Natural killer cell (primary cell): ENCODE results near the gene CPLX4. TPM values are rescaled to one million over a fixed set of nuclear protein-coding genes. Genes with fewer than 3 reads are reported as not detected.
A peak's percentile ranks its signal among the peaks of the same experiment; 100 is the strongest.

Experiments used
- ATAC-seq, 3 donors: fragments of 150-1000 bp in 2 of 3; fragments of 200-7000 bp in 1 of 3; cut with Tn5 transposase; 1 replicate in 1 of 3; 2 replicates in 2 of 3; pipeline ENCODE4 v1.10.0; 2021; ENCODE audit warnings: mild to moderate bottlenecking in 2 of 3, moderate library complexity in 2 of 3
- DNase-seq, 2 donors: peaks; one replicate each; pipeline versions ENCODE4 v3.0.0 to v3.0.0-alpha.2; 2013 to 2021; ENCODE audit warnings: mixed read lengths in 1 of 2
- H3K27ac ChIP-seq: one replicate; pipeline ENCODE4 v1.5.1; 2013; ENCODE audit warnings: mild to moderate bottlenecking, low read length
- H3K27me3 ChIP-seq: one replicate; pipeline ENCODE4 v1.6.1; 2013; ENCODE audit warnings: low read length; ENCODE audit not compliant: control insufficient read depth, insufficient read depth
- H3K36me3 ChIP-seq: one replicate; pipeline ENCODE4 v1.6.1; 2013; ENCODE audit warnings: low read length; ENCODE audit not compliant: control insufficient read depth, insufficient read depth
- H3K4me1 ChIP-seq: one replicate; pipeline ENCODE4 v1.6.1; 2013; ENCODE audit warnings: low read length; ENCODE audit not compliant: control insufficient read depth, insufficient read depth
- H3K4me3 ChIP-seq: one replicate; pipeline ENCODE4 v1.5.1; 2013; ENCODE audit warnings: low read length
- H3K9me3 ChIP-seq: one replicate; pipeline ENCODE4 v1.6.1; 2013; ENCODE audit warnings: low read length; ENCODE audit not compliant: control insufficient read depth, insufficient read depth
- H3K27ac Mint-ChIP-seq, 2 donors: one replicate each; pipeline ENCODE4 v1.8.0; 2022; ENCODE audit warnings: mild to moderate bottlenecking in 2 of 2, mixed read lengths in 2 of 2, moderate library complexity in 1 of 2
- H3K27me3 Mint-ChIP-seq, 2 donors: one replicate each; pipeline ENCODE4 v1.8.0; 2022; ENCODE audit warnings: low read depth in 2 of 2, mixed read lengths in 2 of 2
- H3K36me3 Mint-ChIP-seq: one replicate; pipeline ENCODE4 v1.8.0; 2022; ENCODE audit warnings: mixed read lengths
- H3K4me1 Mint-ChIP-seq, 2 donors: one replicate each; pipeline ENCODE4 v1.8.0; 2022; ENCODE audit warnings: mixed read lengths in 2 of 2
- H3K4me3 Mint-ChIP-seq: one replicate; pipeline ENCODE4 v1.8.0; 2022; ENCODE audit warnings: mild to moderate bottlenecking, moderate library complexity, mixed read lengths
- H3K9me3 Mint-ChIP-seq, 2 donors: one replicate each; pipeline ENCODE4 v1.8.0; 2022; ENCODE audit warnings: mixed read lengths in 2 of 2
- CTCF ChIP-seq: fragments of 200-600 bp; IDR thresholded peaks from one replicate; pipeline ENCODE4 v1.8.0; 2022; ENCODE audit warnings: antibody characterized with exemption
- WGBS: methylation state at CpG from one replicate; pipeline ENCODE4 v1.1.7; 2013; ENCODE audit warnings: missing lambda C conversion rate; ENCODE audit not compliant: insufficient coverage; 5-methylcytosine and 5-hydroxymethylcytosine counted together
- intact Hi-C: fragments of 100-400 bp; cut with micrococcal nuclease; formaldehyde crosslinking; loops from one replicate; pipeline ENCODE4 v1.14.2; 2022
- total RNA-seq, 4 donors: library from RNA; stranded (reverse); fragments of 120-200 nt in 1 of 4; gene quantifications; one replicate each; pipeline versions ENCODE4 v1.2.3 to v1.2.4, GENCODE V29; 2013 to 2022

The CPLX4 gene
- total RNA-seq, 3 donors from 2014 or later (not counting 1 experiment from before 2014, with no cell fraction given), result not detected

- ATAC-seq, result peak; percentile 93 to 99 (median 96)
- H3K4me1 ChIP-seq, result peaks cover 11% of the 10 kb centered on the region
- H3K36me3 ChIP-seq, result peaks cover 9% of the 10 kb centered on the region
- Mint-ChIP-seq H3K4me1 (peaks cover 25 to 30% of the 10 kb centered on the region in 2 donors), H3K27ac (peak within 1 kb of the TSS; percentile 78 to 92), H3K27me3 (peaks cover 7 to 17% of the 10 kb centered on the region in 2 donors), H3K36me3 (no peaks in the 10 kb centered on the region), H3K4me3 (peak within 1 kb of the TSS; percentile 94), H3K9me3 (no peaks in the 10 kb centered on the region)
- under 1% methylated on average over 76 of the region's 76 CpGs for WGBS
- peaks cover 10% of the 10 kb centered on the region for H3K27me3 ChIP-seq
- no peak for TF ChIP-seq CTCF
- no peaks in the 10 kb centered on the region for H3K9me3 ChIP-seq
- DNase-seq, result peak; percentile 89 to 95
- peak within 1 kb of the TSS; percentile 82 for H3K4me3 ChIP-seq
- intact Hi-C loops, result loop anchor here (2.0 kb wide), 1 partner anchor 218 kb away; no protein-coding TSS in a partner anchor
- peak within 1 kb of the TSS; percentile 76 for H3K27ac ChIP-seq
Measured at GRCh38 chr18:59358712-59359575, 40.5 kb upstream of the CPLX4 start, which contains the start of gene LMAN1. LMAN1 (minus strand) TSS chr18:59359265; CDS start chr18:59359244, 21 bp downstream.

DNA sequence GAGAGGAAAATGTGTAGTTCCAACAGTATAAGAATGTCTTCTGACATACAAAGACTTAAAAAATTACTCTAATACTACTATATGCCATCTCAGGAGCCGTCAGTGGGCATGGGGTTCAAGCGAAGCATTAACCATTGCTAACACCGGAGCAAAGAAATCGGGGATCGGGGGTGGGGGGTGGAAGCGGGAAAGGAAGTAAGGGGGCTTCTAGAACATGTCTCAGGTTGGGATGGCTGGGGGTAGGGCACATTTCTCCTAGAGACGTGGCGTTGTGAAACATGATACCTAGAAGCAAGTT lies 39.9 kb upstream of the CPLX4 start:
- H3K9me3 ChIP-seq, result no peaks in the 10 kb centered on the region
- intact Hi-C loops, result loop anchor here (2.0 kb wide), 1 partner anchor 218 kb away; no protein-coding TSS in a partner anchor
- H3K36me3 Mint-ChIP-seq, result peaks cover under 1% of the 10 kb centered on the region
- H3K4me3 ChIP-seq, result peak overlapping the region; percentile 82
- H3K27me3 ChIP-seq, result peaks cover 10% of the 10 kb centered on the region
- no peak for TF ChIP-seq CTCF
- peak overlapping the region; percentile 78 to 92 for H3K27ac Mint-ChIP-seq
- peaks cover 14% of the 10 kb centered on the region for H3K36me3 ChIP-seq
- no peaks in the 10 kb centered on the region for H3K9me3 Mint-ChIP-seq
- DNase-seq, result no peak
- peak overlapping the region; percentile 94 for H3K4me3 Mint-ChIP-seq
- no peak for ATAC-seq
- peaks cover 3 to 13% of the 10 kb centered on the region in 2 donors for H3K27me3 Mint-ChIP-seq
- WGBS, result under 1% methylated on average over 8 of the region's 8 CpGs
- H3K4me1 ChIP-seq, result peaks cover 11% of the 10 kb centered on the region
- H3K27ac ChIP-seq, result peak overlapping the region; percentile 76
- peaks cover 25 to 30% of the 10 kb centered on the region in 2 donors for H3K4me1 Mint-ChIP-seq

GRCh38 chr18:59357928-59358327 lies 39.5 kb upstream of the CPLX4 start:
- peaks cover 25 to 30% of the 10 kb centered on the region in 2 donors for H3K4me1 Mint-ChIP-seq

More at GRCh38 chr18:59357928-59358327, 39.5 kb upstream of the CPLX4 start:
- Mint-ChIP-seq H3K27me3 (peaks cover 0 to 9% of the 10 kb centered on the region in 2 donors), H3K36me3 (peaks cover 5% of the 10 kb centered on the region), H3K4me3 (peak overlapping the region; percentile 94), H3K27ac (peak overlapping the region; percentile 78 to 92), H3K9me3 (no peaks in the 10 kb centered on the region)
- Histone ChIP-seq H3K27ac (peak overlapping the region; percentile 76), H3K36me3 (peaks cover 18% of the 10 kb centered on the region), H3K4me1 (peaks cover 11% of the 10 kb centered on the region), H3K4me3 (peak overlapping the region; percentile 82), H3K9me3 (no peaks in the 10 kb centered on the region), H3K27me3 (peaks cover 7% of the 10 kb centered on the region)
- no peak for TF ChIP-seq CTCF
- DNase-seq (peak in 1 of 2 donors; percentile 60), ATAC-seq (peak in 1 of 3 donors; percentile 7)
- intact Hi-C loops, result loop anchor here (2.0 kb wide), 1 partner anchor 217 kb away; no protein-coding TSS in a partner anchor
- WGBS, result 22% methylated on average over 4 of the region's 4 CpGs
